Central memory CD8-positive, alpha-beta T cell (primary cell): Measurements from ENCODE around the gene RASGRP2.

Experiments
- ATAC-seq: fragments of 150-1000 bp; cut with Tn5 transposase; replicated peaks from 2 replicates; pipeline ENCODE4 v1.10.0; 2022; ENCODE audit warnings: mild to moderate bottlenecking, moderate FRiP score, moderate number of reproducible peaks; ENCODE audit not compliant: poor library complexity, severe bottlenecking; ENCODE audit errors: extremely low read depth
- DNase-seq, 2 donors: peaks; one replicate each; pipeline ENCODE4 v3.0.0; 2021; ENCODE audit warnings: low spot score in 2 of 2
- H3K27ac Mint-ChIP-seq: one replicate; pipeline ENCODE4 v1.8.0; 2022; ENCODE audit warnings: low read depth, mild to moderate bottlenecking, moderate library complexity, mixed read lengths
- H3K27me3 Mint-ChIP-seq: one replicate; pipeline ENCODE4 v1.8.0; 2022; ENCODE audit warnings: mixed read lengths
- H3K36me3 Mint-ChIP-seq: one replicate; pipeline ENCODE4 v1.8.0; 2022; ENCODE audit warnings: mild to moderate bottlenecking, moderate library complexity, mixed read lengths; ENCODE audit not compliant: insufficient read depth
- H3K4me1 Mint-ChIP-seq: one replicate; pipeline ENCODE4 v1.8.0; 2022; ENCODE audit warnings: mixed read lengths
- H3K4me3 Mint-ChIP-seq: one replicate; pipeline ENCODE4 v1.8.0; 2022; ENCODE audit warnings: mild to moderate bottlenecking, moderate library complexity, mixed read lengths
- H3K9me3 Mint-ChIP-seq: one replicate; pipeline ENCODE4 v1.8.0; 2022; ENCODE audit warnings: mixed read lengths

RASGRP2 gene

GRCh38 chr11:64715756-64716472 lies 28.0 kb downstream of the RASGRP2 start:
- H3K9me3 Mint-ChIP-seq = no peaks in the 10 kb centered on the region
- no peak for ATAC-seq
- H3K4me3 Mint-ChIP-seq = no peak overlapping the region
- H3K36me3 Mint-ChIP-seq = peaks cover 2% of the 10 kb centered on the region
- no peak for DNase-seq
- H3K27me3 Mint-ChIP-seq = peaks cover 87% of the 10 kb centered on the region
- H3K4me1 Mint-ChIP-seq = peaks cover 8% of the 10 kb centered on the region
- H3K27ac Mint-ChIP-seq = no peak overlapping the region

DNA sequence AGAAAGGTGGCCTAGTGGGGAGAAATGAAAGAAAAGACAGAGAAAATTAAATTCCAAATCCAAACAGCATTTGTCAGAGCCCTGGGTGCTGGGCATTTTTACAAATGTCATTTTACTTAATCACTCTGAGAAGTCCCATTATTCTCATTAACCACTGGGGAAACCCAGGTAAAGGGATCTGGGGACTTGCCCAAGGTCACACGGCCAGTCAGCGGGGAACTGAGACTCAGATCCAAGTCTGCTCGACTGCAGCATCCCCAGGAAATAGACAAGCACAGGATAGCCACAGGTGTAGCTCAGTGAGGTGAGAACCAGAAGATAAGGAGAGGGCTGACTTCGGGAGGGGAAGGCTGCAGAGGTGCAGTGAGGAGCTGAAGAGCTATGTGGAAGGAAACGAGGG lies 28.8 kb downstream of the RASGRP2 start:
- peaks cover 2% of the 10 kb centered on the region for H3K36me3 Mint-ChIP-seq
- no peak for ATAC-seq
- DNase-seq = no peak
- H3K27ac Mint-ChIP-seq = no peak overlapping the region
- H3K9me3 Mint-ChIP-seq = no peaks in the 10 kb centered on the region
- H3K4me1 Mint-ChIP-seq = peaks cover 8% of the 10 kb centered on the region
- no peak overlapping the region for H3K4me3 Mint-ChIP-seq
- peaks cover 87% of the 10 kb centered on the region for H3K27me3 Mint-ChIP-seq

DNA sequence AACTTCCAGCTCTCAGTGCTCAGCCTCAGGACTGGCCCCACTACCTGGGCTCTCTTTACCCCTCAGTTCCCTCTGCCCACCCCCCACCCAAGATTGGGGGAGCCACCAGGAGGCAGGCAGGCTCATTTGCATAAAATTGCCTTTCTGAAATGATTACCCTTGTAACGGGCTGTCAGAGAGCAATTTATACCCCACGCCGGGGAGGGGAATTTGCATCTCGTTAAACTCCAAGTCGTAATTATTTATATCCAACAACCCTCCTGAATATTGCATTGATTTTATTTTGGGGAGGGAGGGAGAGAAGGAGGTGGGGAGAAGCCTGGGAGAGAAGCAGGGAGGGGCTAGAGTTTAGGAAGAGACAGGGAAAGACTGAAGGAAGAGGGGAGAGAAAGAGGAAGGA lies 29.3 kb downstream of the RASGRP2 start:
- Mint-ChIP-seq H3K4me3 (peak overlapping the region; percentile 35), H3K36me3 (peaks cover 2% of the 10 kb centered on the region), H3K9me3 (no peaks in the 10 kb centered on the region), H3K27me3 (peaks cover 88% of the 10 kb centered on the region), H3K4me1 (peaks cover 8% of the 10 kb centered on the region), H3K27ac (no peak overlapping the region)
- DNase-seq (no peak), ATAC-seq (no peak)

GRCh38 chr11:64713781-64714363 lies 30.1 kb downstream of the RASGRP2 start:
- H3K4me1 Mint-ChIP-seq = peaks cover 8% of the 10 kb centered on the region
- peaks cover 2% of the 10 kb centered on the region for H3K36me3 Mint-ChIP-seq
- H3K27me3 Mint-ChIP-seq = peaks cover 83% of the 10 kb centered on the region
- peak overlapping the region; percentile 35 for H3K4me3 Mint-ChIP-seq
- ATAC-seq = no peak
- no peak overlapping the region for H3K27ac Mint-ChIP-seq
- no peaks in the 10 kb centered on the region for H3K9me3 Mint-ChIP-seq
- no peak for DNase-seq

- peaks cover 2% of the 10 kb centered on the region for H3K36me3 Mint-ChIP-seq
- no peak for DNase-seq
- peaks cover 82% of the 10 kb centered on the region for H3K27me3 Mint-ChIP-seq
- H3K27ac Mint-ChIP-seq = no peak overlapping the region
- ATAC-seq = no peak
- no peaks in the 10 kb centered on the region for H3K9me3 Mint-ChIP-seq
- no peak overlapping the region for H3K4me3 Mint-ChIP-seq
- peaks cover 8% of the 10 kb centered on the region for H3K4me1 Mint-ChIP-seq
Observed at GRCh38 chr11:64713016-64713707, 30.8 kb downstream of the RASGRP2 start.

DNA sequence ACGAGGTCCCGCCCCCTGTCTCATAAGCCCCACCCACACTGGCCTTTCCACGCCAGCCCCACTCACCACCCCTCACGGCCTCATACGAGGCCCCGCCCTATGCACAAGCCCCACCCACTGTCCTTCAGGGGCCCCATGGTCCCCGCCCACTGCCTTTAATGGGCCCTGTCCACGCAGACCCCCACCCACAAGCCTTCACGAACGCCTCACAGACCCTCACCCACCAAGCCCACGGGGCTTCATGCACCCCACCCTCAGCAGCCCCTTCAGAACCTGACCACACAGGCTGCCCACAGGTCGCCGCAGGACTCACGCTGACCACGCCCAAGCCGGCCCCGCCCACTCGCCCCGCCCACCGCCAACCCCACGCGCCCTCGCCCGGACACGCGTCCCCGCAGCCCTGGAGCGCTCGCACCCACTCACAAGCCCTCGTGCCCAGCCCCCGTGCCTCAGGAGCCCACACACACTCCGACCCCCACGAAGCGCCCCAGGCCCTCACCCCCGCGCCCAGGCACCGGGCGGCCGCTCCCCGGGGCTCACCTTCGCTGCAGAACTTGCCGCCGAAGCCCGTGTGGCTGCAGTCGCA lies 31.4 kb downstream of the RASGRP2 start:
- DNase-seq = no peak
- H3K27me3 Mint-ChIP-seq = peaks cover 80% of the 10 kb centered on the region
- no peaks in the 10 kb centered on the region for H3K9me3 Mint-ChIP-seq
- ATAC-seq = no peak
- peaks cover 2% of the 10 kb centered on the region for H3K36me3 Mint-ChIP-seq
- no peak overlapping the region for H3K4me3 Mint-ChIP-seq
- peaks cover 8% of the 10 kb centered on the region for H3K4me1 Mint-ChIP-seq
- H3K27ac Mint-ChIP-seq = no peak overlapping the region

GRCh38 chr11:64711956-64712362 lies 32.0 kb downstream of the RASGRP2 start:
- Mint-ChIP-seq H3K27ac (peak overlapping the region; percentile 36), H3K4me3 (no peak overlapping the region)
- ATAC-seq = no peak

GRCh38 chr11:64711138-64711955 lies 32.6 kb downstream of the RASGRP2 start:
- H3K4me1 Mint-ChIP-seq = peaks cover 8% of the 10 kb centered on the region
- peak overlapping the region; percentile 36 for H3K27ac Mint-ChIP-seq
- H3K9me3 Mint-ChIP-seq = no peaks in the 10 kb centered on the region
- no peak for DNase-seq
- H3K4me3 Mint-ChIP-seq = no peak overlapping the region
- no peak for ATAC-seq
- H3K27me3 Mint-ChIP-seq = peaks cover 69% of the 10 kb centered on the region
- H3K36me3 Mint-ChIP-seq = peaks cover 2% of the 10 kb centered on the region

More at GRCh38 chr11:64711956-64712362, 32.0 kb downstream of the RASGRP2 start:
- DNase-seq = no peak
- peaks cover 2% of the 10 kb centered on the region for H3K36me3 Mint-ChIP-seq
- peaks cover 75% of the 10 kb centered on the region for H3K27me3 Mint-ChIP-seq
- peaks cover 8% of the 10 kb centered on the region for H3K4me1 Mint-ChIP-seq
- H3K9me3 Mint-ChIP-seq = no peaks in the 10 kb centered on the region

DNA sequence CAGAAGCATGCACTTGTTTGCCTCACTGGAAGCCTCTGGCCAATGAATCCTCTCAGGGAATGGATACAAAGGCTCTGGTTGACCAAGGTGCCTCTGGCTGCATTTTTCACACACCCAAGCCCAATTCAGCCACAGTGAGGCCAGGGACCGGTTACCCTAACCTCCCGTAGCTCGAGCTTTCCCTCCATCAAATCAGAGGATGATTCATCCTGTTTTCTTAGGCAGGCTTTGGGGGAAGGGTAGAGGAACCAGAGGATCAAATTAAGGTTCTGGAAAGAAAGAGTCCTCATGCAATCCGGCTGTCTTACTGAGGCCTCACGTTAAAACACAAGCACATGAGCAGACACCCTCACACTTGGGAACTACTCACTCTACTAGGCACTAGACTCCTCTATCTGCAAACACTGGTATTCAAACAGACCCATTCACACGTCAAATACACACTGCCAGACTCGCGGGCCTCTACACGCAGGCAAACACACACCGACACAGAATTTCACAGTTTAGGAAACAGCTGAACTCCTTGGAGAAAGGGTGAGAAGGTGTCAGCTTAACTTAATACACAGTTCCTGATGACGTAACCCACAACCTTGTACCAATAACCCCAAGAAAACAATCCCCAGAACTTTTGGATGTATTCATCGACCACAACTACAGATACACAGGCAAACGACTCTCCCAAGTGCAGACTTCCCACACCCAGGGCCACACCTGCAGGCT lies 33.4 kb downstream of the RASGRP2 start:
- H3K36me3 Mint-ChIP-seq = peaks cover 2% of the 10 kb centered on the region
- no peak for ATAC-seq
- no peak overlapping the region for H3K27ac Mint-ChIP-seq
- no peak overlapping the region for H3K4me3 Mint-ChIP-seq
- no peaks in the 10 kb centered on the region for H3K9me3 Mint-ChIP-seq
- H3K27me3 Mint-ChIP-seq = peaks cover 61% of the 10 kb centered on the region
- peaks cover 8% of the 10 kb centered on the region for H3K4me1 Mint-ChIP-seq
- no peak for DNase-seq

GRCh38 chr11:64705501-64705900 lies 38.4 kb downstream of the RASGRP2 start:
- ATAC-seq (no peak), DNase-seq (no peak)
- no peak overlapping the region for H3K4me3 Mint-ChIP-seq
- H3K27ac Mint-ChIP-seq = no peak overlapping the region
- peaks cover 6% of the 10 kb centered on the region for H3K4me1 Mint-ChIP-seq
- no peaks in the 10 kb centered on the region for H3K9me3 Mint-ChIP-seq
- H3K36me3 Mint-ChIP-seq = peaks cover 8% of the 10 kb centered on the region
- peaks cover 30% of the 10 kb centered on the region for H3K27me3 Mint-ChIP-seq

DNA sequence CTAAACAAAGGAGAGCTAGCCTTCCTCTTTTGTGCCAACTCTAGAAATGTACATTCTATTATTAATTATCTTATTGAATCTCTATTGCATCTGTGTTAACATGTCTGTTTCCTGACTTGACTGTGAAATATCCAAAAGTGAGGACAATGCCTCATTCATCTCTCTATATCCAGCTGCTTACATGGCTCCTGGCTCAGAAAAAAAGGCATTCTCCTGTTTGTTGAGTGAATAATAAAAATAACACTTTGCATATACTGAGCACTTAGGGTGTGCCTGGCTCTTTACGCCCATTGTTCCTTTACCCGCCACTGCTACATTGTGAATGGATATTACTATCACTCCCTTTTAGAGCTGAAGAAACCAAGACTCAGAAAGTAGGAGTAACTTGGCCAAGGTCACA lies 40.9 kb downstream of the RASGRP2 start:
- no peak for ATAC-seq
- H3K4me3 Mint-ChIP-seq = no peak overlapping the region
- no peak overlapping the region for H3K27ac Mint-ChIP-seq

More for the DNA sequence above, 40.9 kb downstream of the RASGRP2 start:
- no peak for DNase-seq
- no peaks in the 10 kb centered on the region for H3K9me3 Mint-ChIP-seq
- H3K36me3 Mint-ChIP-seq = peaks cover 8% of the 10 kb centered on the region
- H3K27me3 Mint-ChIP-seq = peaks cover 17% of the 10 kb centered on the region
- H3K4me1 Mint-ChIP-seq = peaks cover 6% of the 10 kb centered on the region
